ENCODE data around the gene KRTAP9-7. TPM values are rescaled to one million over a fixed set of nuclear protein-coding genes. Genes with fewer than 3 reads are reported as not detected.
A peak's percentile ranks its signal among the peaks of the same experiment; 100 is the strongest.

KRTAP9-7 gene
- total and polyA plus RNA-seq, 2 of the 4 experiments (the other 2 are of a cell fraction): not detected

DNA sequence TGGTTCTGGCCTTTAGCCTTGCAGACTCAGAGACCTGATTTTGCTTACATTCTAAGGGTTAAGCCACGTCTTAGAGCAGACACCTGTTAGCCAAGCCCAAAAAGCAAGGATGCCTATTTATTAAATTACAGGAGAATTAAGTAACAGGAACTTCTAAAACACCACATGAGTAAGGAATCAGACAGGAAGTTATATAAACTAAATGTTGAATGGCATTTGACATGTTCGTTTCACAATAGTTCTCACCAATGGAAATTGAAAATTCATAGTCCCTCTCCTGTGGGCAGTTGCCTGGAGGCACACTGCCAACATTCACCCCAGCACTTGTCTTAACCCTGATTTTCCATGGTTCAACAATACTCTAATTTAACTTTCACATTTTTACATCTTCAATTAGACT, 9.0 kb downstream of the KRTAP9-7 start:
- Histone ChIP-seq H4K91ac (ENCODE audit: insufficient read depth, low read depth, low read length) (peak overlapping the region; percentile 50), H2BK15ac (ENCODE audit: low read depth, low read length) (peak overlapping the region; percentile 22; the same call in 2 of the 3 replicates), H3K9me3 (ENCODE audit: control insufficient read depth, insufficient read depth, low read length) (no peaks in the 10 kb centered on the region), H3K79me1 (ENCODE audit: low read depth in 1 of 2, low read length in 2 of 2) (no peaks in the 10 kb centered on the region), H2AK5ac (ENCODE audit: low read depth, low read length) (no peak overlapping the region), H2BK120ac (ENCODE audit: low read depth, low read length) (peak overlapping the region; percentile 78), H3K18ac (ENCODE audit: low read depth, low read length) (peak overlapping the region; percentile 61; the same call in 1 of the 2 replicates), H4K20me1 (ENCODE audit: insufficient read depth, low read length) (no peaks in the 10 kb centered on the region), H2BK20ac (ENCODE audit: low read depth, low read length) (peak overlapping the region; percentile 78; the same call in 1 of the 2 replicates), H3K4me2 (ENCODE audit: low read depth, low read length) (peak overlapping the region; percentile 57; the same call in 1 of the 2 replicates), H3K9me1 (ENCODE audit: insufficient read depth, low read length) (peaks cover 7% of the 10 kb centered on the region), H3K36me3 (ENCODE audit: control insufficient read depth, insufficient read depth, low read length) (no peaks in the 10 kb centered on the region), H3K4me1 (ENCODE audit: control insufficient read depth, insufficient read depth, low read length) (peaks cover 4% of the 10 kb centered on the region; the same call in 1 of the 2 replicates), H3K14ac (replicated peaks; ENCODE audit: low read depth, low read length) (peak overlapping the region; percentile 38), H4K8ac (ENCODE audit: low read depth in 2 of 2, low read length in 2 of 2) (peak overlapping the region; percentile 17 to 31; a peak in 2 of 4 replicates), H2AK9ac (replicated peaks; ENCODE audit: low read depth, low read length, poor library complexity) (no peak overlapping the region), H3K56ac (ENCODE audit: extremely low read depth, insufficient read depth, low read length) (no peak overlapping the region), H3K4me3 (ENCODE audit: insufficient read depth, low read depth, low read length) (no peak overlapping the region), H3K23ac (ENCODE audit: low read depth, low read length) (no peak overlapping the region), H2AFZ (replicated peaks; ENCODE audit: low read length, poor library complexity) (no peak overlapping the region), H3K4ac (ENCODE audit: low read depth, low read length) (peak overlapping the region; percentile 66; the same call in 1 of the 2 replicates), H3K9ac (ENCODE audit: low read depth, low read length) (no peak overlapping the region), H4K5ac (ENCODE audit: low read depth, low read length) (no peak overlapping the region), H3K27me3 (ENCODE audit: control insufficient read depth, insufficient read depth, low read length) (no peaks in the 10 kb centered on the region), H3K27ac (ENCODE audit: insufficient read depth, low read length) (no peak overlapping the region), H2BK5ac (ENCODE audit: low read depth, low read length, poor library complexity, severe bottlenecking) (peak overlapping the region; percentile 71)
- TF ChIP-seq, protein P1, sequence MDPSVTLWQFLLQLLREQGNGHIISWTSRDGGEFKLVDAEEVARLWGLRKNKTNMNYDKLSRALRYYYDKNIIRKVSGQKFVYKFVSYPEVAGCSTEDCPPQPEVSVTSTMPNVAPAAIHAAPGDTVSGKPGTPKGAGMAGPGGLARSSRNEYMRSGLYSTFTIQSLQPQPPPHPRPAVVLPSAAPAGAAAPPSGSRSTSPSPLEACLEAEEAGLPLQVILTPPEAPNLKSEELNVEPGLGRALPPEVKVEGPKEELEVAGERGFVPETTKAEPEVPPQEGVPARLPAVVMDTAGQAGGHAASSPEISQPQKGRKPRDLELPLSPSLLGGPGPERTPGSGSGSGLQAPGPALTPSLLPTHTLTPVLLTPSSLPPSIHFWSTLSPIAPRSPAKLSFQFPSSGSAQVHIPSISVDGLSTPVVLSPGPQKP (IDR thresholded peaks at IDR 0.05; ENCODE audit: borderline replicate concordance, low read depth, low read length): no peak
- no peak for TF ChIP-seq MAZ (IDR thresholded peaks at IDR 0.05; ENCODE audit: borderline replicate concordance, low read depth, low read length)
- TF ChIP-seq CEBPB (IDR thresholded peaks at IDR 0.05; ENCODE audit: low read depth, low read length): no peak
- TF ChIP-seq RFX5 (IDR thresholded peaks at IDR 0.05; ENCODE audit: low read depth, low read length): no peak
- no peak for TF ChIP-seq RAD21 (IDR thresholded peaks at IDR 0.05; ENCODE audit: low read length)
- TF ChIP-seq NFE2L2 (IDR thresholded peaks at IDR 0.05; ENCODE audit: low read depth, low read length): no peak
- no peak for TF ChIP-seq RCOR1 (IDR thresholded peaks at IDR 0.05; ENCODE audit: insufficient replicate concordance, low read length)
- no peak for TF ChIP-seq POLR2A (IDR thresholded peaks at IDR 0.05; ENCODE audit: low read depth, low read length)
- TF ChIP-seq MAFK (IDR thresholded peaks at IDR 0.05; ENCODE audit: low read depth, low read length): no peak
- no peak for TF ChIP-seq MXI1 (IDR thresholded peaks at IDR 0.05; ENCODE audit: borderline replicate concordance, low read depth, low read length)
- no peak for TF ChIP-seq CHD1 (IDR thresholded peaks at IDR 0.05; ENCODE audit: low read depth, low read length)
- dilution Hi-C loops (cut with HindIII; ENCODE audit: low sequenced_read_pairs, unreplicated experiment) (no loop called here), intact Hi-C loops (cut with micrococcal nuclease) (no loop called here), in situ Hi-C loops (cut with MboI; ENCODE audit: low sequenced_read_pairs) (no loop called here)
- BruUV-seq (replicated peaks): no TSS peak
- ChIA-PET POLR2A (ENCODE audit: unreplicated experiment) (no interaction called here), CTCF (no interaction called here)
- no peak for ATAC-seq (ENCODE audit: low read depth)
- no peak for DNase-seq
- WGBS, 2 experiments (ENCODE audit: extremely low coverage in 2 of 2, insufficient read length in 1 of 2): no CpG with 5 or more reads among the region's 2 CpGs
